ENCODE results near the gene CRAMP1.

Gene CRAMP1

GRCh38 chr16:1597154-1597553 lies 15.0 kb upstream of the CRAMP1 start:
- no peak for DNase-seq

GRCh38 chr16:1601031-1601430 lies 11.1 kb upstream of the CRAMP1 start:
- DNase-seq: no peak

- no peak for DNase-seq
Measured at GRCh38 chr16:1601489-1601888, 10.7 kb upstream of the CRAMP1 start.

GRCh38 chr16:1602285-1602684 lies 9.9 kb upstream of the CRAMP1 start:
- DNase-seq: no peak

- no peak for DNase-seq
Measured at GRCh38 chr16:1606774-1607173, 5.4 kb upstream of the CRAMP1 start.

GRCh38 chr16:1607971-1608370 lies 4.2 kb upstream of the CRAMP1 start:
- no peak for DNase-seq

GRCh38 chr16:1610071-1610898 lies 1.9 kb upstream of the CRAMP1 start:
- DNase-seq: peak; percentile 64

- DNase-seq: no peak
Measured at GRCh38 chr16:1610899-1611632, 1.1 kb upstream of the CRAMP1 start.

- DNase-seq: no peak
Measured at GRCh38 chr16:1613211-1613622, 1.1 kb downstream of the CRAMP1 start.

- no peak for DNase-seq
Measured at GRCh38 chr16:1613728-1614455, 1.7 kb downstream of the CRAMP1 start.

- no peak for DNase-seq
Measured at GRCh38 chr16:1614456-1615102, 2.4 kb downstream of the CRAMP1 start.

- no peak for DNase-seq
Measured at GRCh38 chr16:1615761-1616160, 3.6 kb downstream of the CRAMP1 start.

- DNase-seq: no peak
Measured at GRCh38 chr16:1619976-1620375, 7.8 kb downstream of the CRAMP1 start.

GRCh38 chr16:1620391-1620790 lies 8.2 kb downstream of the CRAMP1 start:
- DNase-seq: no peak

GRCh38 chr16:1621851-1622250 lies 9.7 kb downstream of the CRAMP1 start:
- DNase-seq: no peak

GRCh38 chr16:1626327-1626726 lies 14.2 kb downstream of the CRAMP1 start:
- DNase-seq: no peak

- DNase-seq: no peak
Measured at GRCh38 chr16:1626776-1627175, 14.6 kb downstream of the CRAMP1 start.

- no peak for DNase-seq
Measured at GRCh38 chr16:1630450-1631213, 18.5 kb downstream of the CRAMP1 start.

- no peak for DNase-seq
Measured at GRCh38 chr16:1631230-1631629, 19.1 kb downstream of the CRAMP1 start.

- no peak for DNase-seq
Measured at GRCh38 chr16:1631931-1632637, 19.9 kb downstream of the CRAMP1 start.

GRCh38 chr16:1632638-1632970 lies 20.4 kb downstream of the CRAMP1 start:
- DNase-seq: no peak

- no peak for DNase-seq
Measured at GRCh38 chr16:1633310-1633709, 21.1 kb downstream of the CRAMP1 start.
